PC-9 (cell line): Measurements from ENCODE around the gene GTF3C4. TPM values are rescaled to one million over a fixed set of nuclear protein-coding genes. Genes with fewer than 3 reads are reported as not detected.
"Not testable (repeated sequence)": the region's sequence is repeated elsewhere in the genome, so short reads cannot be mapped to it uniquely, and the experiment has no call there.

Experiments
- BruUV-seq: library from RNA; stranded (reverse); fragments of 400-500 nt; replicated peaks from 2 replicates; lab custom pipeline; 2021; lab: Mats Ljungman, UMichigan
- CTCF ChIA-PET: fragments of 300-600 bp; sonication (Branson Sonifier 250); formaldehyde crosslinking; loops from one replicate; lab custom pipeline; 2022; ENCODE audit warnings: antibody characterized with exemption; lab: Charles Lee
- POLR2A ChIA-PET: fragments of 300-600 bp; sonication (Branson Sonifier 250); formaldehyde crosslinking; loops from one replicate; lab custom pipeline; 2022; ENCODE audit warnings: antibody characterized with exemption; ENCODE audit not compliant: unreplicated experiment; lab: Charles Lee
- DNase-seq, 2 experiments: peaks; one replicate each; pipeline versions ENCODE4 v3.0.0 to v3.0.0-alpha.2; 2015 to 2022; ENCODE audit warnings: mixed read lengths in 1 of 2
- H2AFZ ChIP-seq: fragments of 200-600 bp; sonication (generic); 2 replicates; pipeline ENCODE4 v1.8.1; 2017; ENCODE audit warnings: antibody characterized with exemption
- H3F3A ChIP-seq: fragments of 200-600 bp; sonication (generic); 2 replicates; pipeline ENCODE4 v1.8.1; 2017; ENCODE audit warnings: antibody characterized with exemption, mild to moderate bottlenecking, low read depth; ENCODE audit not compliant: insufficient read depth
- H3K27ac ChIP-seq: fragments of 200-600 bp; sonication (generic); 2 replicates; pipeline ENCODE4 v1.6.1; 2016; ENCODE audit warnings: mixed run types
- H3K27me3 ChIP-seq: fragments of 200-600 bp; sonication (generic); 2 replicates; pipeline ENCODE4 v1.6.1; 2016; ENCODE audit warnings: low read depth, mixed run types; ENCODE audit not compliant: insufficient read depth
- H3K36me3 ChIP-seq: fragments of 200-600 bp; sonication (generic); 2 replicates; pipeline ENCODE4 v1.6.1; 2016; ENCODE audit warnings: low read depth, mixed run types
- H3K4me1 ChIP-seq: fragments of 200-600 bp; sonication (generic); replicated peaks from 2 replicates; pipeline ENCODE4 v1.6.1; 2016; ENCODE audit warnings: mixed run types; ENCODE audit not compliant: insufficient read depth
- H3K4me2 ChIP-seq: fragments of 200-600 bp; sonication (generic); 2 replicates; pipeline ENCODE4 v1.6.1; 2017; ENCODE audit warnings: mixed run types
- H3K4me3 ChIP-seq: fragments of 200-600 bp; sonication (generic); 2 replicates; pipeline ENCODE4 v1.6.1; 2016; ENCODE audit warnings: mixed run types
- H3K79me2 ChIP-seq: fragments of 200-600 bp; sonication (generic); 2 replicates; pipeline ENCODE4 v1.6.1; 2017; ENCODE audit warnings: low read depth, mixed run types
- H3K9me2 ChIP-seq: fragments of 200-600 bp; sonication (generic); 2 replicates; pipeline ENCODE4 v1.8.1; 2017; ENCODE audit warnings: mild to moderate bottlenecking; ENCODE audit not compliant: insufficient read depth
- H3K9me3 ChIP-seq: fragments of 200-600 bp; sonication (generic); 2 replicates; pipeline ENCODE4 v1.8.1; 2016; ENCODE audit warnings: low read depth; ENCODE audit not compliant: insufficient read depth
- H4K20me1 ChIP-seq: fragments of 200-600 bp; sonication (generic); 2 replicates; pipeline ENCODE4 v1.8.1; 2017; ENCODE audit not compliant: insufficient read depth
- EZH2 ChIP-seq: fragments of 200-600 bp; sonication (generic); IDR thresholded peaks from 2 replicates; pipeline ENCODE4 v1.8.0; 2017; ENCODE audit warnings: antibody characterized with exemption, low read depth
- intact Hi-C: fragments of 100-400 bp; cut with micrococcal nuclease; formaldehyde crosslinking; loops from one replicate; pipeline ENCODE4 v1.10.0; 2022; ENCODE audit not compliant: unreplicated experiment
- total RNA-seq: library from RNA; stranded (reverse); gene quantifications from 2 replicates; pipeline ENCODE4 v1.2.3, GENCODE V29; 2021
- TF ChIP-seq, protein P1 (sequence below): fragments of 200-600 bp; sonication (generic); conservative IDR thresholded peaks from 2 replicates; pipeline ENCODE4 v1.6.1; 2017; ENCODE audit warnings: mixed run types, antibody characterized with exemption, mild to moderate bottlenecking, moderate library complexity

Gene GTF3C4
- total RNA-seq, 1 experiment from 2014 or later: 24.7 TPM

- Histone ChIP-seq H3K9me2 (no peaks in the 10 kb centered on the region), H3F3A (no peaks in the 10 kb centered on the region), H4K20me1 (no peaks in the 10 kb centered on the region), H3K9me3 (no peaks in the 10 kb centered on the region), H2AFZ (no peak overlapping the region), H3K4me1 (no peaks in the 10 kb centered on the region), H3K4me2 (no peak overlapping the region), H3K4me3 (no peak overlapping the region), H3K36me3 (no peaks in the 10 kb centered on the region), H3K27ac (no peak overlapping the region), H3K79me2 (no peaks in the 10 kb centered on the region), H3K27me3 (peaks cover 41% of the 10 kb centered on the region)
- intact Hi-C loops: no loop called here
- no peak for DNase-seq
- BruUV-seq: no TSS peak
- POLR2A ChIA-PET: no interaction called here
- no peak for TF ChIP-seq EZH2
- TF ChIP-seq, protein P1, sequence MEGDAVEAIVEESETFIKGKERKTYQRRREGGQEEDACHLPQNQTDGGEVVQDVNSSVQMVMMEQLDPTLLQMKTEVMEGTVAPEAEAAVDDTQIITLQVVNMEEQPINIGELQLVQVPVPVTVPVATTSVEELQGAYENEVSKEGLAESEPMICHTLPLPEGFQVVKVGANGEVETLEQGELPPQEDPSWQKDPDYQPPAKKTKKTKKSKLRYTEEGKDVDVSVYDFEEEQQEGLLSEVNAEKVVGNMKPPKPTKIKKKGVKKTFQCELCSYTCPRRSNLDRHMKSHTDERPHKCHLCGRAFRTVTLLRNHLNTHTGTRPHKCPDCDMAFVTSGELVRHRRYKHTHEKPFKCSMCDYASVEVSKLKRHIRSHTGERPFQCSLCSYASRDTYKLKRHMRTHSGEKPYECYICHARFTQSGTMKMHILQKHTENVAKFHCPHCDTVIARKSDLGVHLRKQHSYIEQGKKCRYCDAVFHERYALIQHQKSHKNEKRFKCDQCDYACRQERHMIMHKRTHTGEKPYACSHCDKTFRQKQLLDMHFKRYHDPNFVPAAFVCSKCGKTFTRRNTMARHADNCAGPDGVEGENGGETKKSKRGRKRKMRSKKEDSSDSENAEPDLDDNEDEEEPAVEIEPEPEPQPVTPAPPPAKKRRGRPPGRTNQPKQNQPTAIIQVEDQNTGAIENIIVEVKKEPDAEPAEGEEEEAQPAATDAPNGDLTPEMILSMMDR: no peak
- CTCF ChIA-PET: no interaction called here
Observed at GRCh38 chr9:132716007-132716406, 45.7 kb downstream of the GTF3C4 start.

DNA sequence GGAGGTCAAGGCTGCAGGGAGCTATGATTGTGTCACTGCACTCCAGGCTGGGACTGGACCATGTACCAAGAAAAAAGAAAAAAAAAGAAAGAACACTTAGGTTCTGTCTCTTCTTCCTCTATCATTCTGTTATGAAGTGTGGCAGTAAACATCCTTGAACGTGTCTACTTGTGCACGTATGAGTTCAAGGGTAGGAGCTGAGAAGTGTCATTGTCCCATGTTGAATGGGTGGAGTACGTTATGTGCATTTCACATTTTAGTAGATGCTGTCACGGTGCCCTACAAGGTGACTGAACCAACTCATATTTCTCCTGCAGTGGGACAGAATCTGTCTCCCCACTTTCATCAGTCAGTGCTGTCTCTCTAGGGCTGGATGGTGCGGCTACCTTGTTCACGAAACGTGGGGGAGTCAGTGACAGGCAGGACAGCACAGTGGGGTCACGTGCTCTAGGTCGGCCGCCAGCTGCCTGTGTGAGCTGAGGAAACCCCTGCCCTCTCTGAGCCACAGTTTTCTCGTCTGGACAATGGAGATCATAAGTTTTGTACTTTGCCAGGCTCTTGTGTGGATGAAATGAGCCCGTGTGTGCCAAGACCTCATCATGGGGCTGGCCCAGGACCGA lies 47.2 kb downstream of the GTF3C4 start:
- ChIA-PET POLR2A (no interaction called here), CTCF (interaction anchor here (0.6 kb wide), 1 partner anchor 71 kb away, joined by 4 read pairs; no protein-coding TSS in a partner anchor)
- no peaks in the 10 kb centered on the region for H3F3A ChIP-seq
- no peaks in the 10 kb centered on the region for H3K79me2 ChIP-seq
- DNase-seq: no peak
- H4K20me1 ChIP-seq: no peaks in the 10 kb centered on the region
- no peak overlapping the region for H3K4me2 ChIP-seq
- H3K4me1 ChIP-seq: no peaks in the 10 kb centered on the region
- no peak overlapping the region for H2AFZ ChIP-seq
- no peak overlapping the region for H3K4me3 ChIP-seq
- no peaks in the 10 kb centered on the region for H3K9me3 ChIP-seq
- BruUV-seq: no TSS peak
- TF ChIP-seq, protein P1: no peak
- no peak for TF ChIP-seq EZH2
- no peak overlapping the region for H3K27ac ChIP-seq
- H3K27me3 ChIP-seq: peaks cover 55% of the 10 kb centered on the region
- intact Hi-C loops: no loop called here
- H3K36me3 ChIP-seq: no peaks in the 10 kb centered on the region
- H3K9me2 ChIP-seq: no peaks in the 10 kb centered on the region

DNA sequence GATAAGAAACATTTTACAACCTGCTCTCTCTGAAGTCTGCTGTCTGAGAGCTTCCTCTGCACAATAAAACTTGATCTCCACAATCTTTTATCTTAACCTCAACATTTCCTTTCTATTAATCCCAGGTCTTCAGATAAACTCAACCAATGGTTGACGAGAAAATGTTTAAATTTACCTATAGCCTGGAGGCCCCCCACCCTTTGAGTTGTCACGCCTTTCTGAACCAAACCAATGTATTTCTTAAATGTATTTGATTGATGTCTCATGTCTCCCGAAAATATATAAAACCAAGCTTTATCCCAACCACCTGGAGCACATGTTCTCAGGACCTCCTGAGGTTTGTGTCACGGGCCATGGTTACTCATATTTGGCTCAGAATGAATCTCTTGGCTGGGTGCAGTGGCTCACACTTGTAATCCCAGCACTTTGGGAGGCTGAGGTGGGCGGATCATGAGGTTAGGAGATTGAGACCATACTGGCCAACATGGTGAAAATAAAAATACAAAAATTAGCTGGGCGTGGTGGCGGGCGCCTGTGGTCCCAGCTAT lies 48.2 kb downstream of the GTF3C4 start:
- H3K4me2 ChIP-seq, H3K79me2 ChIP-seq, H3K27ac ChIP-seq, intact Hi-C loops, H2AFZ ChIP-seq, H3K4me1 ChIP-seq, H4K20me1 ChIP-seq, CTCF ChIA-PET, H3K9me2 ChIP-seq, H3F3A ChIP-seq, DNase-seq, H3K36me3 ChIP-seq, H3K9me3 ChIP-seq, H3K4me3 ChIP-seq, POLR2A ChIA-PET, BruUV-seq: not testable (repeated sequence)
- H3K27me3 ChIP-seq: peaks cover 65% of the 10 kb centered on the region
